Tibial nerve (tissue), 3 donors: ENCODE data around the gene PTPRB.

Experiments
- EP300 ChIP-seq, 2 donors: sonication (generic); formaldehyde crosslinking; IDR thresholded peaks; one replicate each; pipeline ENCODE4 v1.6.1; 2017; ENCODE audit warnings: antibody characterized with exemption in 2 of 2, mild to moderate bottlenecking in 1 of 2
- POLR2A ChIP-seq, 2 donors: fragments of 450-650 bp; IDR thresholded peaks; one replicate each; pipeline ENCODE4 v1.6.1; 2017; ENCODE audit warnings: antibody characterized with exemption in 2 of 2, mild to moderate bottlenecking in 2 of 2, moderate library complexity in 2 of 2

DNA sequence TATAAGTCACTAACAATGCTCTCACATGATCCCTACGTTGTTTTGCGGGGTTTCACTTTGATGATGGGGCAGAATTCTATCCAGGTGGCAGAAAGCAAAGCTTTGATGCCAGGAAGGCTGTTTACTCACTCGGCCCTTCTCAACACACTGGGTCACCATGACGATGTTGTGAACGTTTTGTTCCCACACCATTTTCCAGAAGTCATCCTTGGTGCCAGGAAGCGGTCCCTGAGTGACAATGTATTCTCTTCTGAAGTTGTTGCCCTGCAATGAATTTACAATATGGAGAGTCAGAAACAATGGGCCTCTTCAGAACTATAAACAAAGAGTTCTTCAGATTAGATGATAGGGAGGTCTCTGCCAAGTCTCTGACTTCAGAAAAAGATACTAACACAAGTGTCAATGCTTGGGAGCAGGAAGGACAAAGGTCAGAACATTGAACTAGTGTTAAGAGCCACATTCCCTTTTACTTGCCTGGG lies 101.3 kb downstream of the PTPRB start:
- TF ChIP-seq POLR2A (IDR thresholded peaks at IDR 0.05) (peak in 1 of 2 donors; percentile 10), EP300 (IDR thresholded peaks at IDR 0.05) (peak; percentile 91 to 96)
